Measurements from ENCODE around the gene APPBP2. TPM values are rescaled to one million over a fixed set of nuclear protein-coding genes. Genes with fewer than 3 reads are reported as not detected.

Gene APPBP2
- total and polyA plus RNA-seq, 11 donors: 2.5 to 28.7 (median 14.0) TPM

DNA sequence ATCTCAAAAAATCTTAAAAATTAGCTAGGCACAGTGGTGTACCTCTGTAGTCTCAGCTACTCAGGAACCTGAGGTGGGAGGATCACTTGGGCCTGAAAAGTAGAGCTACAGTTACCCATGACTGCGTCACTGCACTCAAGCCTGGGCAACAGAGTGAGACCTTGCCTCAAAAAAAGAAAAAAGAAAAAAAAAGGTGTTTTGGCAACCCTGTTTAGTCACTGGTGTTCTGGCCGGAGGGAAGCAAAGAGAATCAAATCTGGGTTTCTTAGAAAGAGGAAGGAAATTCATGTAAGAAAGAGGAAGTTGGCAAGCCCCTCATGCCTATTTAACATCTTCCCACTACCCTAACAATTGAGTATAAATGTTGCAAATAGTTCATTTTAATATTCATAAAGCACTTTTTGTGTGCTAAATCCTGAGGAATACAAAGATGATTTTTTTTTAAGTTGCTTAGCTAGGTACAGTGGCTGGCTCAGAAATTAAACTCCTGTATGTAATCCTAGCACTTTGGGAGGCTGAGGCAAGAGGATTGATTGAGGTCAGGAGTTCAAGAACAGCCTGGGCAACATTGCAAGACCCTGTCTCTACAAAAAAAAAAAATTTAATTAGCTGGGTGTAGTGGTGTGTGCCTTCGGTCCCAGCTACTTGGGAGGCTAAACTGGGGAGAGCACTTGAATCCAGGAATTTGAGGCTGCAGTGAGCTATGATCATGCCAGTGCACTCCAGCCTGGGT is 127.6 kb downstream of the APPBP2 start:
- Histone ChIP-seq H3K27me3 (no peaks in the 10 kb centered on the region), H3K9me3 (no peaks in the 10 kb centered on the region), H3K36me3 (no peaks in the 10 kb centered on the region), H3K27ac (peak overlapping the region in 3 of 12 donors; percentile 57 to 90 (median 58)), H3K4me3 (no peak overlapping the region), H3K4me1 (peaks cover 0 to 55% (median 0%) of the 10 kb centered on the region in 12 donors)
- WGBS, 4 donors: 70 to 74% (median 72%) methylated on average over 3 of the region's 3 CpGs
- peak in 3 of 4 donors; percentile 20 to 48 (median 20) for ATAC-seq
- intact Hi-C loops (cut with DNase I): no loop called here
- no peak for DNase-seq
- no peak for TF ChIP-seq CTCF (IDR thresholded peaks at IDR 0.05)
- TF ChIP-seq POLR2A (IDR thresholded peaks at IDR 0.05): no peak

DNA sequence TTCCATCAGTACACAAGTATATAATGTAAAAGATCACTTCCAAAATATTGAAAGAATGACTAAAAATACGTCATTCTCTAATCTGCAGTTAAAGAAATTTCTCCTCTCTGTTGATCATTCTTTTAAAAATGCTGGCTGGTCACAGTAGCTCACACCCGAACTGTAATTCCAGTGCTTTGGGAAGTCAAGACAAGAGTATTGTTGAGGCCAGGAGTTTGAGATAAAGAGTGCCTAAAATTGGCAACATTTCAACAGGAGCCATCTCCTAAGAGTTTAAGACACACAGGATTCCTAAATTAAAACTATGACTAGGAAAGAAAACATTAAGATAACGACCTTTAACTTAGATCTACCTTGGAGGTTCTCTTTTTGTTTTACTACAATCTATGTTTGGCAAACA is 129.6 kb downstream of the APPBP2 start:
- intact Hi-C loops (cut with DNase I): no loop called here
- H3K9me3 ChIP-seq: no peaks in the 10 kb centered on the region
- H3K4me3 ChIP-seq: no peak overlapping the region
- DNase-seq (no peak), ATAC-seq (no peak)
- 57 to 74% (median 66%) methylated on average over 3 of the region's 3 CpGs for WGBS, 4 donors
- no peak overlapping the region for H3K27ac ChIP-seq
- peaks cover 0 to 60% (median 0%) of the 10 kb centered on the region in 12 donors for H3K4me1 ChIP-seq
- TF ChIP-seq CTCF (IDR thresholded peaks at IDR 0.05): no peak
- TF ChIP-seq POLR2A (IDR thresholded peaks at IDR 0.05): no peak
- H3K36me3 ChIP-seq: no peaks in the 10 kb centered on the region
- H3K27me3 ChIP-seq: no peaks in the 10 kb centered on the region

- H3K27me3 ChIP-seq: no peaks in the 10 kb centered on the region
- H3K9me3 ChIP-seq: no peaks in the 10 kb centered on the region
- H3K4me1 ChIP-seq: peaks cover 0 to 66% (median 6%) of the 10 kb centered on the region in 12 donors
- H3K27ac ChIP-seq: peak overlapping the region in 1 of 12 donors; percentile 44
- intact Hi-C loops (cut with DNase I): no loop called here
- no peak overlapping the region for H3K4me3 ChIP-seq
- 88 to 90% (median 89%) methylated on average over 4 of the region's 4 CpGs for WGBS, 4 donors
- no peak for TF ChIP-seq CTCF (IDR thresholded peaks at IDR 0.05)
- TF ChIP-seq POLR2A (IDR thresholded peaks at IDR 0.05): no peak
- no peak for DNase-seq
- no peaks in the 10 kb centered on the region for H3K36me3 ChIP-seq
- ATAC-seq: no peak
Observed at GRCh38 chr17:60395508-60396065, 130.5 kb downstream of the APPBP2 start.

DNA sequence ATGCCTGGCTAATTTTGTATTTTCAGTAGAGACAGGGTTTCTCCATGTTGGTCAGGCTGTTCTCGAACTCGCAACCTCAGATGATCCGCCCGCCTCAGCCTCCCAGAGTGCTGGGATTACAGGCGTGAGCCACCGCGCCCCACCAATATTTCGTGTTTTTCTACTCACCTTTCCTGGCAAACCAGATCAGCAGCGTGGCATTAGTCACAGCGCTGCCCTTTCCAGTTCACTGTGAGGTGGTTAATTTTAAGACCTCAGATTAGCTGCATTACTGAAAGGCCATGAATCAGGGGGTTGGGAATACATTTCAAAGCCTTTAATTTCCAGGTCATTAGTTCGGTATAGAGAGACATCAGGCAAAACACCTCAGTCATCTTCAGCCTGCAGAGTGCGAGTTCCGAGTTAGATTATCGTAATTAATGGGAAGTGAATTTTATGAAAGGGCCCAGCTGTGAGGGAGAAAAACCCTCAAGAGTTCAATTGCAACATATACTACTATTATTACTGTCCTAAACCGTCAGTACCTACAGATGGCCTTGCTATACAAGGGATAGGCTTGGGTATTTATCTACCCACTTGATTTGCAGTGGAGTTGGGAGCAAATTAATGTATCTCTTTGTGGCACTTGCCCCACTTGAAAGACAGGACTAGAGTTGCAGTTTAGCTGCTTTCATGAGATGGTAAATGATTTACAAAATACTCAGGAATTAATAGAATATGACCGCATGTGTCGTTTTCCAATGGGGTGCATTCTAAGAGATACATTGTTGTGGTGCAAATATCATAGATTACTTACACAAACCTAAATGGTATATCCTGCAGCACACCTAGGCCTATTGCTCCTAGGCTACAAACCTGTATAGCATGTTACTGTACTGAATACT is 132.0 kb downstream of the APPBP2 start:
- TF ChIP-seq CTCF (IDR thresholded peaks at IDR 0.05): no peak
- no peak for TF ChIP-seq POLR2A (IDR thresholded peaks at IDR 0.05)
- Histone ChIP-seq H3K4me1 (peaks cover 0 to 74% (median 19%) of the 10 kb centered on the region in 12 donors), H3K36me3 (no peaks in the 10 kb centered on the region), H3K27ac (peak overlapping the region in 1 of 12 donors; percentile 96), H3K27me3 (no peaks in the 10 kb centered on the region), H3K9me3 (no peaks in the 10 kb centered on the region), H3K4me3 (no peak overlapping the region)
- ATAC-seq (no peak), DNase-seq (no peak)
- intact Hi-C loops (cut with DNase I): no loop called here
- WGBS, 4 donors: 94 to 96% (median 95%) methylated on average over 17 of the region's 17 CpGs
